Transverse colon (tissue), 4 donors: ENCODE results near the gene PNPO.

Source experiments
- CTCF ChIP-seq, 5 experiments: fragments of 200-600 bp in 3 of 5; fragments of 450-650 bp in 2 of 5; sonication (generic) in 3 of 5; IDR thresholded peaks; 1 replicate in 2 of 5; 2 replicates in 3 of 5; pipeline ENCODE4 v1.5.1; 2016 to 2017; ENCODE audit warnings: antibody characterized with exemption in 5 of 5, inconsistent platforms in 3 of 5, mild to moderate bottlenecking in 2 of 5, moderate library complexity in 1 of 5
- EP300 ChIP-seq: sonication (generic); formaldehyde crosslinking; IDR thresholded peaks from one replicate; pipeline ENCODE4 v1.6.1; 2017; ENCODE audit warnings: antibody characterized with exemption, low read depth
- POLR2A ChIP-seq: fragments of 450-650 bp; IDR thresholded peaks from one replicate; pipeline ENCODE4 v1.6.1; 2016; ENCODE audit warnings: antibody characterized with exemption, mild to moderate bottlenecking, moderate library complexity
- POLR2AphosphoS5 ChIP-seq, 3 donors: sonication (generic); formaldehyde crosslinking; IDR thresholded peaks; one replicate each; pipeline ENCODE4 v1.6.1; 2016; ENCODE audit warnings: antibody characterized with exemption in 3 of 3

GRCh38 chr17:47917581-47917980 is 23.8 kb upstream of the PNPO start:
- TF ChIP-seq CTCF (IDR thresholded peaks at IDR 0.05) (no peak), POLR2A (no peak), EP300 (no peak), POLR2AphosphoS5 (IDR thresholded peaks at IDR 0.05) (no peak)
